ENCODE data around the gene ZNF483. TPM values are rescaled to one million over a fixed set of nuclear protein-coding genes. Genes with fewer than 3 reads are reported as not detected.
"Not testable (repeated sequence)": the region's sequence is repeated elsewhere in the genome, so short reads cannot be mapped to it uniquely, and the experiment has no call there.

Gene ZNF483
- total and polyA plus RNA-seq, 8 donors, result 1.1 to 8.0 (median 5.2) TPM

DNA sequence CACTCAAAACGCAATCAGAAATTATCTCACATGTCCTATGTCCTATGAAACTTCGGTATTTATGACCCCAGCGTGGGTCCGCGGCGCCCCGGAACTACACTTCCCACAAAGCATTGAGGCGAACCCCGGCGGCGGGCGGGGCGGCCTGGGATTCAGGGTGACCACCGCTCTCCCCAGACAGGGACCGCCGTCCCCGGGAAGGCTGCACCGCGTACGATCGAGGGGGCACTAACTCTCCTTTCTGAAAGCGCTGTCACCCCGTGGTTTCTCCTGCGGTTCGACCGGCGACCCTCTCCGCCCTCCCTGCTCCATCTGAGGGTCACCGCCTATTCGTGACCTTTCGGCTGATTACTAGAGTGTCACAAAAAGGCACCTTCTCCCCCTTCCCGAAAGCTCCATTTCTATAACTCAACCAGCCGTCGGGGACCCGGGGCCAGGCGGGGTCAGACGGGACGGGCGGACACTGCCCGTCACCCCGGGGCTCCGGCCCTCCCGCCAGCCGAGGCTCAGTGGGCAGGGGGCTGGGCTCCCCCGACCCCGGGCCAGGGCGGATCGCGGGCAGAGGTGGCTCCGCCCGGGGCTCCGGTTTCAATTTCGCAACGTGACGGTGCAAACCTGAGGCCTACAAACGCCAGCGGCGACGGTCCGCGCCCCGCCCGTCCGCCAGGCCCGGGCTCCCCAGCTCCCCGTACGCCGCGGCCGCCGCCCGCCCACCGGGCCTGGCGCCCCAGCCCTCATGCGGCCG is 42.1 kb upstream of the ZNF483 start:
- ATAC-seq, result peak; percentile 69 to 84 (median 74)
- peak overlapping the region; percentile 63 to 85 (median 81) for H3K4me3 ChIP-seq
- intact Hi-C loops (cut with DNase I), result no loop called here
- no peaks in the 10 kb centered on the region for H3K9me3 ChIP-seq
- 0% methylated on average over 44 to 76 of the region's 76 CpGs for WGBS, 2 donors
- peaks cover 0 to 10% (median 0%) of the 10 kb centered on the region in 3 donors for H3K4me1 ChIP-seq
- FAIRE-seq, result no peak
- no peaks in the 10 kb centered on the region for H3K36me3 ChIP-seq
- H3K27me3 ChIP-seq, result no peaks in the 10 kb centered on the region
- DNase-seq, result peak; percentile 67 to 89 (median 72)
- no peak for TF ChIP-seq CTCF (IDR thresholded peaks at IDR 0.05)
- peak overlapping the region; percentile 89 to 96 (median 92) for H3K27ac ChIP-seq

DNA sequence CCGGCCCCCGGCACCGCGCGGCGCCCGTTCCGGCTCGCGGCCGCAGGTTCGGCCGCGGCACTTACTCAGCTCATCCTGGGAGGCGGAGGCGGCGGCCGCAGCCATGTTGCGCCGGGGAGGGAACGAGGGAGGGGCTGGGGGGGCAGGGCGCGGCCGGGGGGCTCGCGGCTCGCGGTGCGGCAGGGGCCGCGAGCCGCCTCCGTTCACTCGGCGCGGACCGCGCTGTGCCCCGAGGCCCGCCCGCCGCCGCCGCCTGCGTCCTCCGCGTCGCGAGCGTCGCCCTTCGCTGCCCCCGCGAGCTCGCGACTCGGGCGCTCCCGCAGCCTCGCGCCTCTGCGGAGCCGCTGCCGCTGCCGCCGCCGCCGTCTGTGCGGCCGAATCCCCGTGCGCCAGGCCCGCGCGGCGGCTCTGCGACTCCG is 41.5 kb upstream of the ZNF483 start:
- H3K27ac ChIP-seq, result peak overlapping the region; percentile 90 to 96 (median 92)
- intact Hi-C loops (cut with DNase I), result no loop called here
- TF ChIP-seq CTCF (IDR thresholded peaks at IDR 0.05), result no peak
- no peaks in the 10 kb centered on the region for H3K36me3 ChIP-seq
- H3K9me3 ChIP-seq, result no peaks in the 10 kb centered on the region
- no peak for FAIRE-seq
- H3K27me3 ChIP-seq, result no peaks in the 10 kb centered on the region
- H3K4me3 ChIP-seq, result peak overlapping the region in 3 of 4 donors; percentile 79 to 85 (median 83)
- peak in 3 of 4 donors; percentile 2 to 23 (median 4) for ATAC-seq
- peak in 3 of 6 donors; percentile 51 to 77 (median 74) for DNase-seq
- peaks cover 0 to 10% (median 0%) of the 10 kb centered on the region in 3 donors for H3K4me1 ChIP-seq
- 0 to 1% methylated on average over 18 to 78 of the region's 78 CpGs for whole genome bisulfite sequencing, 2 donors

DNA sequence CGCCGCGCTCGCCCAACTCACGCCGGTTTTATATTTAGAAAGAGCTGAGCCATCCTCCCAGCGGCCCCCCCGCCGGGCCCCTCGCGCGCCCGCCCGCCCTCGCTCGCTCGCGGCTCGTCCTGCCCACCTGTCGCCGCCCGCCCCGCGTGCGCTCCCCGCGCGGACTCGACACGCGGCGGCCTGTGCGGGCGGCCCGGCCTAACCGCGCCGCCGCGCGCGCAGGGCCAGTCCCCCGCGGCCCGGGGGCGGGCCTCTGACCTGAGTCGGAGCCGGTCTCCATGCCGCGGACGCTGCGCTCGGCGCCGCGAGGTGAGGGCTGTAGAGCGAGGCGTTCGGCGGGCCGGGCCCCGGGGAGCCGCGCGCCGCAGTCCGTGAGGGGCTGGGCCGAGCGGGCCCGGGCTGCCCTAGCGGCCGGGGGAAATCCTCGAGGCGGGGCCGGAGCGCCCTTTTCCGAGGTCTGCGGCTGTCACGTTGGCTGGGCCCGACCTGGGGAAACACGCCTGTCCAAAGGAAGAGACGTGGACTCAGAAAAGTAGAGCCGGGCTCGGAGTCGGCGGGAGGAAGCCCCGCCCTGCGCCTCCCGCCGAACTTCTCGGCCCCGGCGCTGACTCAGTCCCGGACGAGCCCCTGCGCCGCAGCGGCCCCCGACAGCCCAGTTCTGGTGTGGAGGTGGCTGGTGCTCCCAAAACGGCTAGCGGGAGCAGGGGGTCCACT is 41.0 kb upstream of the ZNF483 start, which contains the start of gene ECPAS:
ECPAS (minus strand) TSS at position 526 of the 714 bp plus-strand sequence. CDS start 11,465 bp downstream, outside the sequence.
- Histone ChIP-seq H3K36me3 (no peaks in the 10 kb centered on the region), H3K27me3 (no peaks in the 10 kb centered on the region), H3K4me3 (peak within 1 kb of the TSS; percentile 63 to 85 (median 81)), H3K9me3 (no peaks in the 10 kb centered on the region), H3K27ac (peak within 1 kb of the TSS; percentile 90 to 96 (median 92)), H3K4me1 (peaks cover 0 to 10% (median 0%) of the 10 kb centered on the region in 3 donors)
- WGBS, 2 donors, result 0% methylated on average over 71 to 101 of the region's 101 CpGs
- FAIRE-seq (no peak), ATAC-seq (peak; percentile 65 to 84 (median 78)), DNase-seq (peak; percentile 71 to 86 (median 77))
- no peak for TF ChIP-seq CTCF (IDR thresholded peaks at IDR 0.05)
- intact Hi-C loops (cut with DNase I), result no loop called here

GRCh38 chr9:111484572-111484894 is 40.4 kb upstream of the ZNF483 start:
- ATAC-seq (no peak), FAIRE-seq (no peak), DNase-seq (no peak)
- peaks cover 0 to 10% (median 0%) of the 10 kb centered on the region in 3 donors for H3K4me1 ChIP-seq
- peak overlapping the region; percentile 90 to 96 (median 92) for H3K27ac ChIP-seq
- intact Hi-C loops (cut with DNase I), result no loop called here
- peak overlapping the region; percentile 58 to 85 (median 81) for H3K4me3 ChIP-seq
- no peaks in the 10 kb centered on the region for H3K9me3 ChIP-seq
- WGBS, 2 donors, result 1 to 2% methylated on average over 4 of the region's 4 CpGs
- TF ChIP-seq CTCF (IDR thresholded peaks at IDR 0.05), result no peak
- no peaks in the 10 kb centered on the region for H3K36me3 ChIP-seq
- H3K27me3 ChIP-seq, result no peaks in the 10 kb centered on the region

- H3K9me3 ChIP-seq; FAIRE-seq; H3K27ac ChIP-seq; H3K36me3 ChIP-seq; ATAC-seq; H3K27me3 ChIP-seq; H3K4me3 ChIP-seq; intact Hi-C loops (cut with DNase I); H3K4me1 ChIP-seq; DNase-seq: not testable (repeated sequence)
- 93 to 94% methylated on average over 2 of the region's 2 CpGs for WGBS, 2 donors
These were observed 27.8 kb upstream of the ZNF483 start for GRCh38 chr9:111497196-111497595.
